ENCODE measurements around the gene CLTRN. TPM values are rescaled to one million over a fixed set of nuclear protein-coding genes. Genes with fewer than 3 reads are reported as not detected.

CLTRN gene
- total RNA-seq, 1 donor from 2014 or later, result 0.94 TPM

- intact Hi-C loops (cut with DNase I), result no loop called here
- DNase-seq (ENCODE audit: low spot score), result no peak
These were observed 65.1 kb downstream of the CLTRN start for GRCh38 chrX:15599461-15599860.

GRCh38 chrX:15598026-15598425 lies 66.6 kb downstream of the CLTRN start:
- no peak for DNase-seq (ENCODE audit: low spot score)
- intact Hi-C loops (cut with DNase I), result no loop called here

GRCh38 chrX:15594371-15594770 lies 70.2 kb downstream of the CLTRN start:
- intact Hi-C loops (cut with DNase I), result loop anchor here (5.0 kb wide), 1 partner anchor 48 kb away; no protein-coding TSS in a partner anchor
- no peak for DNase-seq (ENCODE audit: low spot score)

GRCh38 chrX:15579778-15580747 lies 84.5 kb downstream of the CLTRN start:
- intact Hi-C loops (cut with DNase I), result no loop called here
- no peak for DNase-seq (ENCODE audit: low spot score)

Other genes with a start within 250 kb of the CLTRN start
- gene PIR, start 171.5 kb downstream of the CLTRN start, total RNA-seq, result 15.7 TPM
- gene BMX, start 164.0 kb downstream of the CLTRN start, total RNA-seq, result 1.8 TPM
- 113 TPM for gene ACE2, start 63.8 kb downstream of the CLTRN start, total RNA-seq
- 4.5 TPM for gene CA5B, start 73.5 kb upstream of the CLTRN start, total RNA-seq
- 10.7 TPM for gene ZRSR2, start 125.7 kb upstream of the CLTRN start, total RNA-seq
- 198 TPM for gene AP1S2, start 190.0 kb upstream of the CLTRN start, total RNA-seq